PFSK-1 (cell line): ENCODE data around the gene KIF26A.

Experiments used
- POLR2AphosphoS5 ChIP-seq: IDR thresholded peaks from 2 replicates; pipeline ENCODE4 v1.6.1; 2012; ENCODE audit warnings: low read depth, mild to moderate bottlenecking, control low read depth, low read length, moderate library complexity
- SIN3A ChIP-seq: IDR thresholded peaks from 2 replicates; pipeline ENCODE4 v1.6.1; 2012; ENCODE audit warnings: mild to moderate bottlenecking, low read length, moderate library complexity, borderline replicate concordance; ENCODE audit not compliant: insufficient read depth
- TAF1 ChIP-seq: IDR thresholded peaks from 2 replicates; pipeline ENCODE4 v1.6.1; 2012; ENCODE audit warnings: low read length, control low read depth, borderline replicate concordance; ENCODE audit not compliant: insufficient read depth
- TF ChIP-seq, protein P1 (sequence below), 2 experiments: IDR thresholded peaks; 2 replicates each; pipeline versions ENCODE4 v1.6.1 to v1.8.0; 2011 to 2012; ENCODE audit warnings: low read depth in 2 of 2, low read length in 2 of 2, control low read depth in 1 of 2, inconsistent platforms in 1 of 2, mild to moderate bottlenecking in 1 of 2, moderate library complexity in 1 of 2; ENCODE audit not compliant: insufficient read depth in 1 of 2

DNA sequence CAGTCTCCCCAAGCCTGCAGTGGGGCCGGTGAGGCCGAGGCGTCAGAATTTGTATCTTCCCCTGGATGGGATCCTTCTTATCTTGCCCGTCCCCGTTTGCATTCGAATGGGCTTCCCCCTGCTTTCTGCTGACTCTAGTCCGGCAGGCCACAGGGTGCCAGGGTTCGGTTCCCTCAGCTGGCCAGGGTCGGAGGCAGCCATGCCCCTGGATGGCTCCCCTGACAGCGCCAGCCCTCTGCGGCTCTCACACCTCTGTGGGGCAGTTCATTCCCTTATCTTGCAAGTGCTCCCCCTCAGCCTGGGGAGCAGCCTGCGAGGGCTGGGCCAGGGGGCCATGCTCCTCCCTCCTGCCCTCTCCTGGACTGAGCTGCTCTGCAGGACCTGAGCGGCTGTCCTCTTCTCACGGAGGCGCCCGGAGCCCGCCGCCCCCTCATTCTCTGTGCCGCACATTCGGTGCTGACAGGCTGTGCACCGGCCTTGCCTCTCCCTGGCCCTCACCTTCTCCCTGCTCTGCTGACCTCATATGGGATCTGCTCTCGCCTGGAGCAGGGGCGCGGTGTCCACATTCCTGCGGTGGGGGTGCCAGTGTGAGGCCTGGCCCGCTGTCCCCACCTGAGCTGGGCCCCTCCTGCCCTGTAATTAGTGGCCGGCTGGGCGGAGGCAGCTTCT, 32.8 kb downstream of the KIF26A start:
- TF ChIP-seq POLR2AphosphoS5 (no peak), TAF1 (no peak), SIN3A (no peak)
- TF ChIP-seq, protein P1, sequence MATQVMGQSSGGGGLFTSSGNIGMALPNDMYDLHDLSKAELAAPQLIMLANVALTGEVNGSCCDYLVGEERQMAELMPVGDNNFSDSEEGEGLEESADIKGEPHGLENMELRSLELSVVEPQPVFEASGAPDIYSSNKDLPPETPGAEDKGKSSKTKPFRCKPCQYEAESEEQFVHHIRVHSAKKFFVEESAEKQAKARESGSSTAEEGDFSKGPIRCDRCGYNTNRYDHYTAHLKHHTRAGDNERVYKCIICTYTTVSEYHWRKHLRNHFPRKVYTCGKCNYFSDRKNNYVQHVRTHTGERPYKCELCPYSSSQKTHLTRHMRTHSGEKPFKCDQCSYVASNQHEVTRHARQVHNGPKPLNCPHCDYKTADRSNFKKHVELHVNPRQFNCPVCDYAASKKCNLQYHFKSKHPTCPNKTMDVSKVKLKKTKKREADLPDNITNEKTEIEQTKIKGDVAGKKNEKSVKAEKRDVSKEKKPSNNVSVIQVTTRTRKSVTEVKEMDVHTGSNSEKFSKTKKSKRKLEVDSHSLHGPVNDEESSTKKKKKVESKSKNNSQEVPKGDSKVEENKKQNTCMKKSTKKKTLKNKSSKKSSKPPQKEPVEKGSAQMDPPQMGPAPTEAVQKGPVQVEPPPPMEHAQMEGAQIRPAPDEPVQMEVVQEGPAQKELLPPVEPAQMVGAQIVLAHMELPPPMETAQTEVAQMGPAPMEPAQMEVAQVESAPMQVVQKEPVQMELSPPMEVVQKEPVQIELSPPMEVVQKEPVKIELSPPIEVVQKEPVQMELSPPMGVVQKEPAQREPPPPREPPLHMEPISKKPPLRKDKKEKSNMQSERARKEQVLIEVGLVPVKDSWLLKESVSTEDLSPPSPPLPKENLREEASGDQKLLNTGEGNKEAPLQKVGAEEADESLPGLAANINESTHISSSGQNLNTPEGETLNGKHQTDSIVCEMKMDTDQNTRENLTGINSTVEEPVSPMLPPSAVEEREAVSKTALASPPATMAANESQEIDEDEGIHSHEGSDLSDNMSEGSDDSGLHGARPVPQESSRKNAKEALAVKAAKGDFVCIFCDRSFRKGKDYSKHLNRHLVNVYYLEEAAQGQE (IDR thresholded peaks at IDR 0.05; ENCODE audit: insufficient read depth in 1 of 2, low read depth in 2 of 2, low read length in 2 of 2) = no peak
